Mononuclear cell (primary cell): Measurements from ENCODE around the gene MEP1A. TPM values are rescaled to one million over a fixed set of nuclear protein-coding genes. Genes with fewer than 3 reads are reported as not detected.
"Not testable (repeated sequence)": the region's sequence is repeated elsewhere in the genome, so short reads cannot be mapped to it uniquely, and the experiment has no call there.

ENCODE experiments used
- H3K27me3 ChIP-seq: 2 replicates; pipeline ENCODE4 v1.6.0; 2011; ENCODE audit warnings: low read length, control low read depth; ENCODE audit not compliant: insufficient read depth
- H3K4me1 ChIP-seq: 2 replicates; pipeline ENCODE4 v1.5.1; 2011; ENCODE audit warnings: mild to moderate bottlenecking, low read length, control low read depth; ENCODE audit not compliant: insufficient read depth
- H3K4me3 ChIP-seq: 2 replicates; pipeline ENCODE4 v1.5.1; 2011; ENCODE audit warnings: mild to moderate bottlenecking, low read length, moderate library complexity
- H3K9me3 ChIP-seq: 2 replicates; pipeline ENCODE4 v1.5.1; 2011; ENCODE audit warnings: low read depth, mild to moderate bottlenecking, control low read depth, low read length
- total RNA-seq: library from RNA; depleted of rRNA; stranded (reverse); fragments of >200 nt; gene quantifications from one replicate; pipeline ENCODE4 v1.2.3, GENCODE V29; 2012

MEP1A gene
- total RNA-seq, 1 donor: not detected

GRCh38 chr6:46790355-46790874, 2.8 kb upstream of the MEP1A start:
- Histone ChIP-seq H3K4me3 (no peak overlapping the region), H3K4me1 (no peaks in the 10 kb centered on the region), H3K9me3 (no peaks in the 10 kb centered on the region), H3K27me3 (no peaks in the 10 kb centered on the region)

GRCh38 chr6:46792635-46793034, 554 bp upstream of the MEP1A start:
- H3K27me3 ChIP-seq: no peaks in the 10 kb centered on the region
- no peak overlapping the region for H3K4me3 ChIP-seq
- H3K9me3 ChIP-seq: no peaks in the 10 kb centered on the region
- no peaks in the 10 kb centered on the region for H3K4me1 ChIP-seq

GRCh38 chr6:46794068-46794467, 879 bp downstream of the MEP1A start:
- no peak overlapping the region for H3K4me3 ChIP-seq

GRCh38 chr6:46795816-46796215, 2.6 kb downstream of the MEP1A start:
- Histone ChIP-seq H3K4me3 (no peak overlapping the region), H3K27me3 (no peaks in the 10 kb centered on the region), H3K4me1 (no peaks in the 10 kb centered on the region), H3K9me3 (no peaks in the 10 kb centered on the region)

More at GRCh38 chr6:46794068-46794467, 879 bp downstream of the MEP1A start:
- H3K9me3 ChIP-seq: no peaks in the 10 kb centered on the region
- H3K27me3 ChIP-seq: no peaks in the 10 kb centered on the region
- H3K4me1 ChIP-seq: no peaks in the 10 kb centered on the region

GRCh38 chr6:46796848-46797580, 3.8 kb downstream of the MEP1A start:
- Histone ChIP-seq H3K9me3 (no peaks in the 10 kb centered on the region), H3K4me1 (no peaks in the 10 kb centered on the region), H3K4me3 (no peak overlapping the region), H3K27me3 (peaks cover 2% of the 10 kb centered on the region)

GRCh38 chr6:46799657-46800056, 6.5 kb downstream of the MEP1A start:
- H3K4me3 ChIP-seq: no peak overlapping the region
- H3K27me3 ChIP-seq: peaks cover 2% of the 10 kb centered on the region
- H3K9me3 ChIP-seq: no peaks in the 10 kb centered on the region
- H3K4me1 ChIP-seq: no peaks in the 10 kb centered on the region

- Histone ChIP-seq H3K4me3 (no peak overlapping the region), H3K9me3 (no peaks in the 10 kb centered on the region), H3K4me1 (no peaks in the 10 kb centered on the region), H3K27me3 (peaks cover 7% of the 10 kb centered on the region)
These were observed 15.6 kb downstream of the MEP1A start for GRCh38 chr6:46808806-46809205.

- no peak overlapping the region for H3K4me3 ChIP-seq
- no peaks in the 10 kb centered on the region for H3K9me3 ChIP-seq
- no peaks in the 10 kb centered on the region for H3K27me3 ChIP-seq
- H3K4me1 ChIP-seq: no peaks in the 10 kb centered on the region
These were observed 21.9 kb downstream of the MEP1A start for GRCh38 chr6:46815130-46815529.

GRCh38 chr6:46816626-46817025, 23.4 kb downstream of the MEP1A start:
- no peak overlapping the region for H3K4me3 ChIP-seq
- H3K4me1 ChIP-seq: no peaks in the 10 kb centered on the region
- H3K9me3 ChIP-seq: no peaks in the 10 kb centered on the region
- no peaks in the 10 kb centered on the region for H3K27me3 ChIP-seq

- H3K9me3 ChIP-seq: no peaks in the 10 kb centered on the region
- no peaks in the 10 kb centered on the region for H3K4me1 ChIP-seq
- no peak overlapping the region for H3K4me3 ChIP-seq
- H3K27me3 ChIP-seq: no peaks in the 10 kb centered on the region
These were observed 26.4 kb downstream of the MEP1A start for GRCh38 chr6:46819561-46819960.

GRCh38 chr6:46821458-46821881, 28.3 kb downstream of the MEP1A start:
- Histone ChIP-seq H3K4me3 (no peak overlapping the region), H3K4me1 (no peaks in the 10 kb centered on the region), H3K9me3 (no peaks in the 10 kb centered on the region), H3K27me3 (no peaks in the 10 kb centered on the region)

GRCh38 chr6:46828939-46829338, 35.8 kb downstream of the MEP1A start:
- Histone ChIP-seq H3K4me3 (no peak overlapping the region), H3K9me3 (no peaks in the 10 kb centered on the region), H3K4me1 (no peaks in the 10 kb centered on the region), H3K27me3 (no peaks in the 10 kb centered on the region)

GRCh38 chr6:46832816-46833215, 39.6 kb downstream of the MEP1A start:
- Histone ChIP-seq H3K4me1 (no peaks in the 10 kb centered on the region), H3K9me3 (no peaks in the 10 kb centered on the region), H3K27me3 (no peaks in the 10 kb centered on the region), H3K4me3 (no peak overlapping the region)

GRCh38 chr6:46834257-46834916, 41.2 kb downstream of the MEP1A start:
- H3K9me3 ChIP-seq, H3K4me1 ChIP-seq, H3K4me3 ChIP-seq, H3K27me3 ChIP-seq: not testable (repeated sequence)

- H3K4me3 ChIP-seq, H3K27me3 ChIP-seq, H3K9me3 ChIP-seq, H3K4me1 ChIP-seq: not testable (repeated sequence)
These were observed 41.8 kb downstream of the MEP1A start for GRCh38 chr6:46834991-46835390.

GRCh38 chr6:46838033-46838432, 44.8 kb downstream of the MEP1A start:
- no peaks in the 10 kb centered on the region for H3K9me3 ChIP-seq
- no peak overlapping the region for H3K4me3 ChIP-seq
- H3K27me3 ChIP-seq: no peaks in the 10 kb centered on the region
- no peaks in the 10 kb centered on the region for H3K4me1 ChIP-seq
